Cardiac muscle cell (in vitro differentiated cells and primary cell): ENCODE data around the gene ZNF804A. TPM values are rescaled to one million over a fixed set of nuclear protein-coding genes. Genes with fewer than 3 reads are reported as not detected.
"Not testable (repeated sequence)": the region's sequence is repeated elsewhere in the genome, so short reads cannot be mapped to it uniquely, and the experiment has no call there.

ENCODE experiments used
- DNase-seq, 2 donors: peaks; one replicate each; pipeline versions ENCODE4 v3.0.0 to v3.0.0-alpha.2; 2010 to 2017; ENCODE audit warnings: low read depth in 1 of 2, low spot score in 1 of 2
- H3K27ac ChIP-seq: fragments of 200-600 bp; sonication (generic); 2 replicates; pipeline ENCODE4 v1.5.1; 2016
- H3K27me3 ChIP-seq: fragments of 200-600 bp; sonication (generic); 2 replicates; pipeline ENCODE4 v1.6.0; 2016; ENCODE audit warnings: control low read depth
- H3K36me3 ChIP-seq: fragments of 200-600 bp; sonication (generic); 2 replicates; pipeline ENCODE4 v1.5.1; 2016; ENCODE audit warnings: control low read depth
- H3K4me1 ChIP-seq: fragments of 200-600 bp; sonication (generic); 2 replicates; pipeline ENCODE4 v1.8.1; 2017; ENCODE audit warnings: low read depth, mild to moderate bottlenecking, mixed run types
- H3K4me3 ChIP-seq: fragments of 200-600 bp; sonication (generic); 2 replicates; pipeline ENCODE4 v1.5.1; 2016; ENCODE audit warnings: mild to moderate bottlenecking
- H3K9me3 ChIP-seq: fragments of 200-600 bp; sonication (generic); 2 replicates; pipeline ENCODE4 v1.5.1; 2017; ENCODE audit warnings: low read depth, mild to moderate bottlenecking, control low read depth
- polyA plus RNA-seq: library from polyadenylated mRNA; unstranded; fragments of >200 nt; fragmentation: Nextera tagmentation; extraction: Ambion mirVana; gene quantifications from 2 replicates; pipeline ENCODE4 v1.2.1, GENCODE V29; 2016
- total RNA-seq: library from RNA; depleted of rRNA; stranded (reverse); fragments of >200 nt; gene quantifications from 2 replicates; pipeline ENCODE4 v1.2.3, GENCODE V29; 2016
- TF ChIP-seq, protein P1 (sequence below): IDR thresholded peaks from 2 replicates; pipeline ENCODE4 v1.5.1; 2012; ENCODE audit warnings: low read depth, mild to moderate bottlenecking, low read length

ZNF804A gene
- total and polyA plus RNA-seq, 2 experiments from 2014 or later, result 0.12 TPM; not detected in 1

DNA sequence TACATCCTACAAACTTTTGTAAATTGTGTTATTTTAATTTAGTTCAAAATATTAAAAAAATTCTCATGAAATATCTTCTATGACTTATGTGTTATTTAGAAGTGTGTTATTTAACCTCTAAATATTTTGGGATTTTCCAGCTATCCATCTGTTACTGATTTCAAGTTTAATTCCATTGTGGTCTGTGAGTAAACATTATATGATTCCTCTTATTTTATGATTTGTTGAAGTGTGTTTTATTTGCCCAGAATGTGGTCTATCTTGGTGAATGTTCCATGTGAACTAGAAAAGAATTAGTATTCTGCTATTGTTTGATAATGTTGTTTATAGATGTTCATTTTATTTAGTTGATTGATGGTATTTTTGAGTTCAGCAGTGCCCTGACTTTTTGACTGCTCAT lies 136.0 kb downstream of the ZNF804A start:
- no peaks in the 10 kb centered on the region for H3K36me3 ChIP-seq
- no peak overlapping the region for H3K27ac ChIP-seq
- H3K4me3 ChIP-seq, result no peak overlapping the region
- DNase-seq, result no peak
- no peaks in the 10 kb centered on the region for H3K4me1 ChIP-seq
- TF ChIP-seq, protein P1, sequence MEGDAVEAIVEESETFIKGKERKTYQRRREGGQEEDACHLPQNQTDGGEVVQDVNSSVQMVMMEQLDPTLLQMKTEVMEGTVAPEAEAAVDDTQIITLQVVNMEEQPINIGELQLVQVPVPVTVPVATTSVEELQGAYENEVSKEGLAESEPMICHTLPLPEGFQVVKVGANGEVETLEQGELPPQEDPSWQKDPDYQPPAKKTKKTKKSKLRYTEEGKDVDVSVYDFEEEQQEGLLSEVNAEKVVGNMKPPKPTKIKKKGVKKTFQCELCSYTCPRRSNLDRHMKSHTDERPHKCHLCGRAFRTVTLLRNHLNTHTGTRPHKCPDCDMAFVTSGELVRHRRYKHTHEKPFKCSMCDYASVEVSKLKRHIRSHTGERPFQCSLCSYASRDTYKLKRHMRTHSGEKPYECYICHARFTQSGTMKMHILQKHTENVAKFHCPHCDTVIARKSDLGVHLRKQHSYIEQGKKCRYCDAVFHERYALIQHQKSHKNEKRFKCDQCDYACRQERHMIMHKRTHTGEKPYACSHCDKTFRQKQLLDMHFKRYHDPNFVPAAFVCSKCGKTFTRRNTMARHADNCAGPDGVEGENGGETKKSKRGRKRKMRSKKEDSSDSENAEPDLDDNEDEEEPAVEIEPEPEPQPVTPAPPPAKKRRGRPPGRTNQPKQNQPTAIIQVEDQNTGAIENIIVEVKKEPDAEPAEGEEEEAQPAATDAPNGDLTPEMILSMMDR, result no peak
- no peaks in the 10 kb centered on the region for H3K27me3 ChIP-seq
- no peaks in the 10 kb centered on the region for H3K9me3 ChIP-seq

DNA sequence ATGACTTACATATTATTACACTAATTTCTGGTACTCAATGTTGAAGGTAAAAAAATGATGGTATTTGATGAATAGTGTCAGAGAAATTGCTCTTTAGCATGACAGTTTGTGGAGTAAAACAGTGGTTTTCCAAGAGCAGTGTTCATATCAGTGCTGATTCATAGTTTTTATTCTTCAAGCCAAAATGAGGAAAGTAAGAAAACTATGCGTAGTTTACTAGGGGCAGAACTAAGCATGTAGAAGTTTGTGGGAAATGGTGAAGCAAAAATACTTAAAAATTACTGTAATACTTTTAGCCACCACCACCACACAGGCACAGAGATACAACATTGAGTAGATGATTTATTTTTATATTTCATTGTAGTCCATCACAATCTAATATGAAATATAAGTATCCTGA lies 137.3 kb downstream of the ZNF804A start:
- Histone ChIP-seq H3K4me1 (no peaks in the 10 kb centered on the region), H3K27me3 (no peaks in the 10 kb centered on the region), H3K27ac (no peak overlapping the region), H3K9me3 (no peaks in the 10 kb centered on the region), H3K36me3 (no peaks in the 10 kb centered on the region), H3K4me3 (no peak overlapping the region)
- DNase-seq, result no peak
- TF ChIP-seq, protein P1, result no peak

DNA sequence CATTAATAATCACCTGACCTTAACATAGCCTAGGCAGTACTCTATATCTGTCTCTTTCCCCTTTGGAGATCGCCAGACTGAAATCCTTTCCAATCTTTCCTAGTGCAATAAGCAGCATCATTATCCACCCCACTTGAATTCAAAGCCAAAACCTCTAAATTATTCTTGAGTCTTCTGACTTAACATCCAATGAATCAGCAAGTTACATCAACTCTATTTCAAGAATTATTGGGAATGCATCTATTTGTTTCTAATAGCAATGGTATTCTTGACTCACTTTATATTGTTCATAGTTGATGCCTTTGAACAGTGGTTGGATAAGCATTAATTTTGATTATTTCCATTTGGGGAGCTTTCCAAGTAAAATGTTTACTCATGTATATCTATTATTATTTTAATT lies 144.8 kb downstream of the ZNF804A start:
- DNase-seq, result no peak
- TF ChIP-seq, protein P1, result no peak
- Histone ChIP-seq H3K9me3 (no peaks in the 10 kb centered on the region), H3K36me3 (no peaks in the 10 kb centered on the region), H3K4me3 (no peak overlapping the region), H3K27ac (no peak overlapping the region), H3K27me3 (no peaks in the 10 kb centered on the region), H3K4me1 (no peaks in the 10 kb centered on the region)

DNA sequence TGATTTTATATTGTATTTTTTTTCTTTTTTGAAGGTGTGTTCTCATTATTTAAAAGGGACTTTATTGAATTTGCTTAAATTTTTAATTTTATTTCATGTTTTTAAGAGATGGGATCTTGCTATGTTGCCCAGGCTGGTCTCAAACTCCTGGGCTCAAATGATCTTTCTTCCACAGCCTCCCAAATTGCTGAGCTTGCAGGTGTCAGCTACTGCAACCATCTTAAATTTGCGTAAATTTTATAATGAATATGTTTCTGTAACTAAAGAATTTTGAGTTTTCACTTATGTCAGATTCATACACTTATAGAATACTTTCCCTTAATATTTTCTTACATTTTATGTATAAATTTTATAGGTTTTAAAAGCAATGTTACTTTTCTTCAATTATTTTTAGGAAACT lies 157.8 kb downstream of the ZNF804A start:
- Histone ChIP-seq H3K4me1 (no peaks in the 10 kb centered on the region), H3K27me3 (no peaks in the 10 kb centered on the region), H3K36me3 (no peaks in the 10 kb centered on the region), H3K27ac (no peak overlapping the region), H3K9me3 (no peaks in the 10 kb centered on the region), H3K4me3 (no peak overlapping the region)
- TF ChIP-seq, protein P1, result no peak
- DNase-seq, result no peak

DNA sequence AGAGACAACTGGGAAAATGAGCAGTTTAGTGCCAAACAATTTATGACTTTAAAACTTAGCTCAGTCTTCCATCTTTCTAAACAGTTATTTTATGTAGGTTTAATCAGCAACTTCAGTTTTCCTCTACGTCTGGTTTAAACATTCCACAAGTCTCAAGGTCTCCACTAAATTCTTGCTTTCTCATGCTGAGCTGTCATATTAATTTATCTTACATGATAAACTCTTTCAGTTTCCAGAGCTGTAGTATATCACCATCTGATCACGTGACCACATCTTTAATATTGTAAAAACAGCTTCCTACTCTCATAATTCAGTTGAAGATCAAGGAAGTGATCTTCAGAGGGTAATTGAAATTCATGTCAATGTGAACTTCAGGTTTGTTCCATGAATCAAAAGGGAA lies 158.6 kb downstream of the ZNF804A start:
- no peaks in the 10 kb centered on the region for H3K4me1 ChIP-seq
- no peak for DNase-seq
- no peak overlapping the region for H3K27ac ChIP-seq
- no peaks in the 10 kb centered on the region for H3K36me3 ChIP-seq
- H3K9me3 ChIP-seq, result no peaks in the 10 kb centered on the region
- H3K4me3 ChIP-seq, result no peak overlapping the region
- no peaks in the 10 kb centered on the region for H3K27me3 ChIP-seq
- TF ChIP-seq, protein P1, result no peak

DNA sequence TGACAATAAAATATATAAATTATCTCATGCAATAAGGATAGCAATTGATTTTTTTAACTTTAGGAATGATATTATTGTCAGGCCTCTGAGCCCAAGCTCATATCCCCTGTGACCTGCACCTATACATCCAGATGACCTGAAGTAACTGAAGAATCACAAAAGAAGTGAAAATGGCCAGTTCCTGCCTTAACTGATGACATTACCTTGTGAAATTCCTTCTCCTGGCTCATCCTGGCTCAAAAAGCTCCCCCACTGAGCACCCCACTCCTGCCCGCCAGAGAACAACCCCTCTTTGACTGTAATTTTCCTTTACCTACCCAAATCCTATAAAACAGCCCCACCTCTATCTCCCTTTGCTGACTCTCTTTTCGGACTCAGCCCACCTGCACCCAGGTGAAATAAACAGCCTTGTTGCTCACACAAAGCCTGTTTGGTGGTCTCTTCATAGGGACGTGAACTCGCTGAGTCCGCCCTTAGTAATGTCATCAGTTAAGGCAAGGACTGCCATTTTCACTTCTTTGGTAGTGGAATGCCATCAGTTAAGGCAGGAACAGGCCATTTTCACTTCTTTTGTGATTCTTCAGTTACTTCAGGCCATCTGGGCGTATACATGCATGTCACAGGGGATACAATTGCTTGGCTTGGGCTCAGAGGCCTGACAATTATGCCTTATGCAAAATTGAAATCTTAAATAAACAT lies 161.4 kb downstream of the ZNF804A start:
- H3K27me3 ChIP-seq, DNase-seq, H3K4me1 ChIP-seq, H3K27ac ChIP-seq, H3K4me3 ChIP-seq, H3K36me3 ChIP-seq, H3K9me3 ChIP-seq: not testable (repeated sequence)
